NCI-H1105 treated with DMSO at 0.1 percent for 48 hours (cell line): ENCODE results near the gene TWSG1.
"Not testable (repeated sequence)": the region's sequence is repeated elsewhere in the genome, so short reads cannot be mapped to it uniquely, and the experiment has no call there.

Experiments
- DNase-seq: peaks from one replicate; lab custom pipeline; 2025; lab: John Stamatoyannopoulos, UW

TWSG1 gene

GRCh38 chr18:9392726-9393125 is 58.2 kb downstream of the TWSG1 start:
- no peak for DNase-seq

DNA sequence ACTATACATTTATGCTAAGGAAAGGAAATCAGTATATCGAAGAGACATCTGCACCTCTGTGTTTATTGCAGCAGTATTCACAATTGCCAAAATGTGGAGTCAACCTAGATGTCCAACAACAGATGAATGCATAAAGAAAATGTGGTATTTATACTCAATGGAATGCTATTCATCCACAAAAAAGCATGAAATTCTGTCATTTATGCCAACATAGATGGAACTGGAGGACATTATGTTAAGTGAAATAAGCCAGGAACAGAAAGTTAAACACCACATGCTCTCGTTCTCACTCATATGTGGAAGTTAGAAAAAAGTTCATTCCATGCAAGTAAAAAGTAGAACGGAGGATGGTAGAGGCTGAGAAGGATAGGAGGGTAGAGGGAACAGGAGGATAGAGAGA is 59.5 kb downstream of the TWSG1 start:
- no peak for DNase-seq

GRCh38 chr18:9400197-9400596 is 65.6 kb downstream of the TWSG1 start:
- DNase-seq = no peak

- no peak for DNase-seq
These were observed 66.6 kb downstream of the TWSG1 start for GRCh38 chr18:9401176-9401575.

GRCh38 chr18:9402358-9403007 is 67.9 kb downstream of the TWSG1 start:
- not testable (repeated sequence) for DNase-seq

- DNase-seq = no peak
These were observed 69.4 kb downstream of the TWSG1 start for GRCh38 chr18:9403795-9404564.

- DNase-seq = no peak
These were observed 70.0 kb downstream of the TWSG1 start for GRCh38 chr18:9404565-9405060.

DNA sequence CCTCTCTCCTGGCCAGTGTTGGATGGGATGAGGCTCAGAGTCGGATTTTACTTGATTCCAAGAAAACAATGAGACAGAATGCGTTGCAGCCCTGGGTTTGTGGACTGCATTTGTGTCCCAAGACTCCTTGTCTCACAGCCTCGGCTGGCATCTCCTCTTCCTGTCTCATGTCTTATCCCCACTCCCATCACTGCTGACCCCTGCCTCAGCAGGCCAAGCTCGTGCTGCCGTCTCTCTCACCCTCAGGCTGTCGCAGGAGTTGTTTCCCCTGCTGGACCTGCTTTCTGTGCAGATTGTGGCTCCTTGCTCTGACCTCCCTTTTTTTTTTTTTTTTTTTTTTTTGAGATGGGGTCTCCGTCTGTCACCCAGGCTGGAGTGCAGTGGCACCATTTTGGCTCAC is 70.6 kb downstream of the TWSG1 start:
- no peak for DNase-seq

DNA sequence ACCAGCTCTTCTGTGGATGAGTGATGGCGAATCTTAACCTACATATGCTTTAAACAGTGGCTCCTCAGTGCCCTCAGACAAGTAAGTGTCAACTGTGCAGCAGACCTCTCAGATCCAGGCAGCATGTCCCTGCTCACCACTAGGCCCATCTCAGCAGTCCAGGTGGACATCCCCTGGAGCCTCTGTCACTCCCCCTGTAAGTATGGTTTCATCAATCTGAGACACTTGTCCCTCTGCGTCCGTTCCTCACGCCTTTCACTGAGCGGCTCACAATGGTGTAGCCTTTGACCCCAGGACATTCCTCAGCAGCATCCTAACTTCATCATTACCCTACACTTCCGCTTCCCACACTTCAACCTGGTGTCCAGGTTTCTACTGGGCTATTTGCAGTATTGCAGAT is 71.4 kb downstream of the TWSG1 start:
- DNase-seq = no peak

DNA sequence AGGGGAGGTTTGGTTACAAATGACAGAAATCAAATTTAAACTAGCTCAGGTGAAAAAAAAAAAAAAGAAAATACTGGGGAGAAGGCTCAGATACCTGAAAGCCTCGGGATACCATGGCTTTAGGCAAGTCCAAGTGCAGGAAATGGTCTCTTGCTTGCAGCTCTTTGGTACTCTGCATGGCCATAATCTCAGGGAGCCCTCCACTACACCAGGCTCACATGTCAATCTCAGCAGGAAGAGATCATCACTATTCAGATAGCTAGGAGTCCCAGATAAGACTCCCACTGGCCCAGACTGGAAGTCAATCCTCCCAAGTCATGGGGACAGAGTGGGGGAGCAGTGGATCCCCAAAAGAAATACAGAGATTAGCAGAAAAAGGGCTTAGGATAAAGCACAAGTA is 75.9 kb downstream of the TWSG1 start:
- no peak for DNase-seq

DNA sequence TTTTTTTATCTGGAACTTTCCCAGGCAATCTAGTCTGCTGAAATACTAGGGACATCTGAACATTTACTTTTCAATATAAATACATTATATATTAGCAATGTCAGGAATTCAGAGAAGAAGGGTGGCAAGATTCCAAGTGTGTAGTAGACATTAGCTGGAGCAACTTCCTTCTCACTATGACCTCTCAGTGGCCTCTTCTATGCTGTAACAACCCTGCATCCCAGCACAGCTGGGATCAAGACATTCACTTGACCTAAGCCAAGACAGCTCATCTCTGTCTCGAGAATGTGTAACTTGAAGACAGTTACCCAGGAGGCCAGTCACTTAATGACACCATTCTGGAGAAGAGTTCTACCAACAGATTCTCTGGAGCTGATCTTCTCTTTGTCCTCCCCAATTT is 79.0 kb downstream of the TWSG1 start:
- no peak for DNase-seq

DNA sequence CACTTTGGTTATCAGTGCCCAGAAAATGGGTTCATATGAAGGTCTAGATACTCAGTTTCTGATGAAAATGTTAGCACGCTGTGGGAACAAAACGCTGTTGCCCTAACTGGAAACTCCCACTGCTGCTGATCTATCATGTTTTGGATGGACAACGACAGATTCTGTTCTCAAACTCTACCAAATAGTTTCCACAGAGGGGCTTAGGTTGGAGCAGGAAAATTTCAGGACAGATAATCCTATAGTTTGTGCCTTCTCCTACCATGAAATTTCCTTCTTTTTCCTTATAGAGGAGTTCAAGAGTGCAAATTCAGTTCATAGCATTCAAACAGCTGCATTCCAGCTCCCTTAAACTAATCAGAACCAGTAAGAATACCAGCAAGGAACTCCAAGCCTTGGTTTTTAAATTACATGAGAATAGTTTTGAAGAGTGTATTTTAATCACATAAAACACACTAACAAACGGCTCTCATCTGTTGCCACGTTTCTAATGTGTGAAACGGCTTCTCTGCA is 82.0 kb downstream of the TWSG1 start:
- no peak for DNase-seq

GRCh38 chr18:9417073-9417851 is 82.7 kb downstream of the TWSG1 start:
- DNase-seq = peak; percentile 17

DNA sequence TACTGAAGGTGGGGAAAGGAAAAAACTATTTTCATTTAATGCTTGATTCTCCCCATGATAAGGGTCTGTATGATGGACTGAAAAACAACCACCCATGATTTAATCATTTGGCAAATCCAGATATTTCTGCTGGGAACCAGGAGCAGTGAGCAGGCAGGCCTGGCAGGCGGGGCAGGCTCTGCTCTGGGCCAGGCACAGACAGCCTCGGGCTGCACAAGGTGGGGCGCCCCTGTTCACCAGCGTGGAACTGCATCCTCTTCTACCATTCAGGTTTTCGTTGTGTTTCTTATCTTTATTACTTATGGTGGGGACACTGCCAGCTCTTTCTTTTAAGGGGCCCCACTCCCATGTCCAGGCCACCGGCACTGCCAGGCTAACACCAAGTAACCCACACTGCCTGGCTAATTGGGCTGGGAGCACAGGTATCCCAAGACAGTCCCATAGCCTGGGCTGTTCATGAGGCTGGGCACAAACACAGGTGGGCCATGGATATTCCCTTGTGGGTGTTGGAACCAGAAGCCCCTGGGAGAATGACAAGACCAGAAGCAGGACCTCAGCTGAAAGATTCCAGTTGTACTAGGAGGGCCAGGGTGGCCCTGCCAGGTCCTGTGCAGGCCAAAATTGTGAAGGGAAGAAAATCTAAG is 83.6 kb downstream of the TWSG1 start:
- DNase-seq = no peak

- no peak for DNase-seq
These were observed 85.5 kb downstream of the TWSG1 start for GRCh38 chr18:9419956-9420631.

GRCh38 chr18:9421096-9421900 is 86.7 kb downstream of the TWSG1 start:
- no peak for DNase-seq

DNA sequence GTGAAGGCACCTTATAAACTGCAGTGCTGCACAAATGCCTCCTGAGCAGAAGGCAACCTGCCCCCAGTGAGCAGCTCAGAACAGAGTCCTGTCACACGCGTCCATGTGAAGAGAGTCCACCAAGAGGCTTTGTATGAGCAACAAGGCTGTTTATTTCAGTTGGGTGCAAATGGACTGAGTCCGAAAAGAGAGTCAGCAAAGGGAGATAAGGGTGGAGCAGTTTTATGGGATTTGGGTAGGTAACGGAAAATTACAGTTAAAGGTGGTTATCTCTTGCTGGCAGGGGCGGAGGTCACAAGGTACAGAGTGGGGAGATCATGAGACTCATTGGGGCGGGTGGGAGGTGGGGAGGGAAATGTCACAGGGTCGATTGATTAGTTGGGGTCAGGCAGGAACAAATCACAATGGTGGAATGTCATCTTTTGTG is 87.3 kb downstream of the TWSG1 start:
- DNase-seq = no peak

DNA sequence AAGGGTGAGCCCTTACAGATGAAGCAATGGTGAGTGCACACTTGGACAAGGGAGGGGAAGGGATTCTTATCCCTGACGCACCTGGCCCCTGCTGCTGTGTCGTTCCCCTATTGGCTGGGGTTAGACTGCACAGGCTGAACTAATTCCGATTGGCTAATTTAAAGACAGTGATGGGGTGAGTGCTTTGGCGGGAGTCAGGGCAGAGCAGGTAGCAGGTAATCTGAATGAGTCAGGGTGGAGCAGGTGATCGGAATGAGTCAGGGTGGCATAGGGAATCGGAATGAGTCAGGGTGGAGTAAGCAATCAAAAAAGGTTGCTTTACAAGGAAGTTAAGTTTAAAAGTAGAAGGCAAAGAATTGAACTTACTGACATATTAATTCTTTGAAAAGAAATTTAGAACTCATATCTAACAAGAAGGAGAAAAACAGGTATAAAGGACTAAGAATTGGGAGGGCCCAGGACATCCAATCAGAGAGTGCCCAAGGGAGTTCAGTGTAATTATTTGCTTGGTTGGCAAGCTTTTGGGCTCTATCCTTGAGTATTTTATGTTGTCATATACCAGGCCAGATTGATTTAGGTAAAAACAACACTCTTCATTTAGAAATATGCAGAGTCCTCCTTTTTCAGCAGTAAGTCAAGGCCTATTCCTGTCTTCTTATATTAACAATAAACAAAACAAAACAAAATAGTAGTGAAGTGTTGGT is 88.4 kb downstream of the TWSG1 start:
- DNase-seq = no peak

DNA sequence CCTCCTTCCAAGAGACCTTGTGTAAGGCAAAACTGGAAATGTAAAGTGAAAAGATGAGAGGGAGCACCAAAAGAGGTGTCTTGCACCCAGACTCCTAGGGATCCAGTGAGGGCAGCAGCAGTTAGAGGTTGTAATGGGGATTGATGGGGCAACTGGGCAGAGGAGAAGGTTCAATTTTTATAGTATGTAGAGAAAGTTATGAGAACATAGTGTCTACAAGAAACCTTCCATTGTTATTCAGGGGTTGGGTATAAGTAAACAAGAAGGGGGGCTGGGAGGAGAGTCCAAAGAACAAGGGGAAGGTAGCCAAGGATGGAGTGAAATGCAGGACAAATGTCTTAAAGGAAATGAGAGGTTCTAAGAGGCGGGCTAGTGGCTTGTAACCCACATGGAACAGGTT is 89.1 kb downstream of the TWSG1 start:
- DNase-seq = not testable (repeated sequence)

DNA sequence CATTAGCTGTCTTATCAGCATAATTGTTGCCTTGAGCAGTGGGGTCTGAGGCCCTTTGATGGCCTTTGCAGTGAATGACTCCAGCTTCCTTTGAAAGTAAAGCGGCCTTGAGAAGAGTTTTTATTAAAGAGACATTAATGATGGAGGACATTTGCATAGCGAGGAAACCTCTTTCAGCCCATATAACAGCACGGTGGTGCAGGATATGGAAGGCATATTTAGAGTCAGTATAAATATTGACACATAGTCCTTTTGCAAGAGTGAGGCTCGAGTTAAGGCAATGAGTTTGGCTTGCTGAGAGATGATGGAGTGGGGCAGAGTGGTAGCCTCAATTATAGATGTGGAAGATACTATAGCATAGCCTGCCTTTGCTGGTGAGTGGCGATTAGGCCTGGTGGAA is 89.7 kb downstream of the TWSG1 start:
- not testable (repeated sequence) for DNase-seq
